Naive thymus-derived CD4-positive, alpha-beta T cell (primary cell): ENCODE measurements around the gene CCDC43. TPM values are rescaled to one million over a fixed set of nuclear protein-coding genes. Genes with fewer than 3 reads are reported as not detected.
A peak's percentile ranks its signal among the peaks of the same experiment; 100 is the strongest.

ENCODE experiments used
- ATAC-seq: fragments of 150-1000 bp; cut with Tn5 transposase; 2 replicates; pipeline ENCODE4 v1.10.0; 2021; ENCODE audit warnings: mild to moderate bottlenecking, moderate library complexity
- CTCF ChIA-PET: fragments of 350-600 bp; sonication (Branson Sonifier 250); formaldehyde crosslinking; loops from one replicate; lab custom pipeline; 2021; ENCODE audit warnings: antibody characterized with exemption; lab: Charles Lee
- POLR2A ChIA-PET: fragments of 350-600 bp; sonication (Branson Sonifier 250); formaldehyde crosslinking; loops from one replicate; lab custom pipeline; 2021; ENCODE audit warnings: antibody characterized with exemption, inconsistent platforms; lab: Charles Lee
- DNase-seq, 9 donors: peaks; one replicate each; pipeline versions ENCODE4 v3.0.0 to v3.0.0-alpha.2; 2020 to 2022; ENCODE audit warnings: mixed read lengths in 1 of 9
- H3K27ac ChIP-seq: one replicate; pipeline ENCODE4 v1.7.0; 2013; ENCODE audit warnings: mild to moderate bottlenecking, low read depth, low read length, moderate library complexity
- H3K27me3 ChIP-seq, 2 donors: one replicate each; pipeline ENCODE4 v1.7.0; 2013; ENCODE audit warnings: low read length in 2 of 2, mild to moderate bottlenecking in 2 of 2, moderate library complexity in 2 of 2; ENCODE audit not compliant: control insufficient read depth in 2 of 2, insufficient read depth in 2 of 2
- H3K36me3 ChIP-seq, 3 experiments: 1 replicate in 2 of 3; 2 replicates in 1 of 3; pipeline ENCODE4 v1.7.0; 2013; ENCODE audit warnings: low read length in 3 of 3, mild to moderate bottlenecking in 3 of 3, moderate library complexity in 1 of 3; ENCODE audit not compliant: insufficient read depth in 3 of 3, control insufficient read depth in 2 of 3
- H3K4me1 ChIP-seq, 2 donors: one replicate each; pipeline ENCODE4 v1.7.0; 2013; ENCODE audit warnings: low read length in 2 of 2, mild to moderate bottlenecking in 2 of 2, moderate library complexity in 1 of 2; ENCODE audit not compliant: control insufficient read depth in 2 of 2, insufficient read depth in 2 of 2
- H3K4me3 ChIP-seq: 2 replicates; pipeline ENCODE4 v1.7.0; 2013; ENCODE audit warnings: mild to moderate bottlenecking, low read length
- H3K9me3 ChIP-seq, 3 experiments: 1 replicate in 2 of 3; 2 replicates in 1 of 3; pipeline ENCODE4 v1.7.0; 2013; ENCODE audit warnings: low read length in 3 of 3; ENCODE audit not compliant: control insufficient read depth in 2 of 3
- H3K27ac Mint-ChIP-seq, 9 donors: one replicate each; pipeline ENCODE4 v1.8.0; 2020 to 2022; ENCODE audit warnings: mixed read lengths in 9 of 9, mild to moderate bottlenecking in 8 of 9, moderate library complexity in 5 of 9, inconsistent platforms in 2 of 9
- H3K27me3 Mint-ChIP-seq, 5 donors: one replicate each; pipeline ENCODE4 v1.8.0; 2021 to 2022; ENCODE audit warnings: mixed read lengths in 5 of 5, mild to moderate bottlenecking in 1 of 5
- H3K36me3 Mint-ChIP-seq, 5 donors: one replicate each; pipeline ENCODE4 v1.8.0; 2020 to 2022; ENCODE audit warnings: mixed read lengths in 5 of 5, mild to moderate bottlenecking in 3 of 5, inconsistent platforms in 1 of 5
- H3K4me1 Mint-ChIP-seq, 7 donors: one replicate each; pipeline ENCODE4 v1.8.0; 2020 to 2022; ENCODE audit warnings: mixed read lengths in 7 of 7, mild to moderate bottlenecking in 3 of 7, inconsistent platforms in 1 of 7
- H3K4me3 Mint-ChIP-seq, 10 donors: one replicate each; pipeline ENCODE4 v1.8.0; 2020 to 2022; ENCODE audit warnings: mild to moderate bottlenecking in 10 of 10, mixed read lengths in 10 of 10, moderate library complexity in 6 of 10, inconsistent platforms in 2 of 10
- H3K9me3 Mint-ChIP-seq, 11 donors: one replicate each; pipeline ENCODE4 v1.8.0; 2020 to 2022; ENCODE audit warnings: mixed read lengths in 11 of 11, mild to moderate bottlenecking in 4 of 11, inconsistent platforms in 1 of 11, moderate library complexity in 1 of 11
- intact Hi-C, 2 donors: fragments of 100-400 bp; cut with micrococcal nuclease; formaldehyde crosslinking; loops; one replicate each; pipeline ENCODE4 v1.15.1; 2023
- polyA plus RNA-seq, 2 donors: library from polyadenylated mRNA; unstranded; fragments of 300-500 nt; fragmentation: Illumina TruSeq; gene quantifications; one replicate each; pipeline ENCODE4 v1.2.3, GENCODE V29; 2021
- total RNA-seq, 6 experiments: library from RNA in 5 of 6; stranded (reverse) in 5 of 6; gene quantifications; 1 replicate in 5 of 6; 2 replicates in 1 of 6; pipeline ENCODE4 v1.2.3 and lab custom pipeline; 2021 to 2026

CCDC43 gene
- total and polyA plus RNA-seq, 7 experiments from 2014 or later: 10.2 to 29.1 (median 17.9) TPM

DNA sequence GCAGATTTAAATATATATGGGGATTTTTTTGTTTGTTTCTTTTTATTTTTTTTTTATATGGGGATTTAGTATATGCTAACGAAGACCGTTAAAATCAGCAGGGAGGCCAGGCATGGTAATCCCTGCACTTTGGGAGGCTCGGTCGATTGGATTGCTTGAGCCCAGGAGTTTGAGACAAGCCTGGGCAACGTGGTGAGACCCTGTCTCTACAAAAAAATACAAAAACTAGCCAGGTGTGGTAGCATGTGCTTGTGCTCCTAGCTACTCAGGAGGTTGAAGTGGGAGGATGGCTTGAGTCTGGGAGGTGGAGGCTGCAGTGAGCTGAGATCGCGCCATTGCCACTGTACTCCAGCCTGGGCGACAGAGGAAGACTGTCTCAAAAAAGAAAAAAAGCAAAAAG lies 55.6 kb downstream of the CCDC43 start:
- peaks cover 5 to 15% (median 11%) of the 10 kb centered on the region in 5 donors for H3K27me3 Mint-ChIP-seq
- no peaks in the 10 kb centered on the region for H3K27me3 ChIP-seq
- H3K9me3 ChIP-seq: no peaks in the 10 kb centered on the region
- H3K9me3 Mint-ChIP-seq: peaks cover 0 to 4% (median 0%) of the 10 kb centered on the region in 11 donors
- no peak overlapping the region for H3K27ac ChIP-seq
- ChIA-PET POLR2A (no interaction called here), CTCF (interaction anchor here (0.6 to 0.7 kb wide), 2 partner anchors 230 to 989 kb away, joined by 3 read pairs; no protein-coding TSS in a partner anchor)
- no peak overlapping the region for H3K4me3 Mint-ChIP-seq
- ATAC-seq: no peak
- no peaks in the 10 kb centered on the region for H3K36me3 Mint-ChIP-seq
- no peaks in the 10 kb centered on the region for H3K4me1 ChIP-seq
- no peaks in the 10 kb centered on the region for H3K4me1 Mint-ChIP-seq
- H3K27ac Mint-ChIP-seq: no peak overlapping the region
- intact Hi-C loops: no loop called here
- no peak for DNase-seq
- no peak overlapping the region for H3K4me3 ChIP-seq
- no peaks in the 10 kb centered on the region for H3K36me3 ChIP-seq

DNA sequence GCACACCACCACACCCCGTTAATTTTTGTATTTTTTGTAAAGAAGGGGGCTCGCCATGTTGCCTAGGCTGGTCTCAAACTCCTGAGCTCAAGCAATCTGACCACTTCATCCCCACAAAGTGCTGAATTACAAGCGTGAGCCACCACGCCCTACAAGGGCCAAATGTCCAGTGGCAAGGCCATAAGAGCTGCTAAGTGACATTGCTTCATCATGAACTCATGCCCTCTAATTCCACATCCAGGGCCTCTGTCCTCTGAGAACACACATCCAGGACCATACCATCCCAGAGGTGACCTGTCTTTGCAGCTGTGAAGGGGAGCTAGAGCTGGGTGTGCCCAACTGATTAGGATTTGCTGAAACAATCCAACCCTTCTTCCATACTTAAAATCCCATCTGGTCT lies 58.9 kb downstream of the CCDC43 start:
- peaks cover 0 to 4% (median 0%) of the 10 kb centered on the region in 5 donors for H3K36me3 Mint-ChIP-seq
- peaks cover 6 to 20% (median 10%) of the 10 kb centered on the region in 5 donors for H3K27me3 Mint-ChIP-seq
- POLR2A ChIA-PET: no interaction called here
- ATAC-seq (no peak), DNase-seq (no peak)
- H3K9me3 Mint-ChIP-seq: peaks cover 0 to 4% (median 0%) of the 10 kb centered on the region in 11 donors
- no peak overlapping the region for H3K27ac Mint-ChIP-seq
- no peak overlapping the region for H3K4me3 Mint-ChIP-seq
- CTCF ChIA-PET: interaction anchor here (0.6 kb wide), 2 partner anchors 9 to 512 kb away, joined by 3 to 5 read pairs; no protein-coding TSS in a partner anchor
- Histone ChIP-seq H3K27ac (no peak overlapping the region), H3K9me3 (no peaks in the 10 kb centered on the region), H3K36me3 (no peaks in the 10 kb centered on the region), H3K4me3 (no peak overlapping the region), H3K4me1 (no peaks in the 10 kb centered on the region), H3K27me3 (no peaks in the 10 kb centered on the region)
- intact Hi-C loops: no loop called here
- peaks cover 0 to 2% (median 0%) of the 10 kb centered on the region in 7 donors for H3K4me1 Mint-ChIP-seq

DNA sequence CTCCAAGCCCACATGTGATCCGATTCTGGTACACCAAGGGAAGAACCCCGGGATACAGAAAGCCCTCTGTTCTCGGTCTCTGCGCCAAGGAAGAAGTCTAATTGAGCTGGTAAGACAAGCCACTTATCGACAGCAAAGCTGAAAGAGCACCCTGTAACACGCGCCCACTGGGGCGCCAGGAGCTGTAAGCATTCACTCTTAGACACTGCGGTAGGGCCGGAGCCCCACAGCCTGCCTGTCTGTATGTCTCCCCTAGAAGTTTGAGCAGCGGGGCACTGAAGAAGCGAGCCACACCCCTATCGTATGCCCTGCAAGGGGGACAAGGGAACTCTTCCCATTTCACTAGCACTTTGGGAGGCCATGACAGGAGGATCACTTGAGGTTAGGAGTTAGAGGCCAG lies 60.3 kb downstream of the CCDC43 start:
- no peaks in the 10 kb centered on the region for H3K9me3 ChIP-seq
- intact Hi-C loops: no loop called here
- Mint-ChIP-seq H3K36me3 (peaks cover 0 to 4% (median 0%) of the 10 kb centered on the region in 5 donors), H3K9me3 (peaks cover 0 to 1% (median 0%) of the 10 kb centered on the region in 11 donors), H3K4me1 (peaks cover 0 to 2% (median 0%) of the 10 kb centered on the region in 7 donors), H3K27ac (no peak overlapping the region), H3K4me3 (no peak overlapping the region), H3K27me3 (peaks cover 2 to 25% (median 10%) of the 10 kb centered on the region in 5 donors)
- ChIA-PET CTCF (no interaction called here), POLR2A (no interaction called here)
- H3K4me1 ChIP-seq: no peaks in the 10 kb centered on the region
- no peak overlapping the region for H3K4me3 ChIP-seq
- H3K36me3 ChIP-seq: no peaks in the 10 kb centered on the region
- no peaks in the 10 kb centered on the region for H3K27me3 ChIP-seq
- no peak overlapping the region for H3K27ac ChIP-seq
- DNase-seq: no peak
- no peak for ATAC-seq

DNA sequence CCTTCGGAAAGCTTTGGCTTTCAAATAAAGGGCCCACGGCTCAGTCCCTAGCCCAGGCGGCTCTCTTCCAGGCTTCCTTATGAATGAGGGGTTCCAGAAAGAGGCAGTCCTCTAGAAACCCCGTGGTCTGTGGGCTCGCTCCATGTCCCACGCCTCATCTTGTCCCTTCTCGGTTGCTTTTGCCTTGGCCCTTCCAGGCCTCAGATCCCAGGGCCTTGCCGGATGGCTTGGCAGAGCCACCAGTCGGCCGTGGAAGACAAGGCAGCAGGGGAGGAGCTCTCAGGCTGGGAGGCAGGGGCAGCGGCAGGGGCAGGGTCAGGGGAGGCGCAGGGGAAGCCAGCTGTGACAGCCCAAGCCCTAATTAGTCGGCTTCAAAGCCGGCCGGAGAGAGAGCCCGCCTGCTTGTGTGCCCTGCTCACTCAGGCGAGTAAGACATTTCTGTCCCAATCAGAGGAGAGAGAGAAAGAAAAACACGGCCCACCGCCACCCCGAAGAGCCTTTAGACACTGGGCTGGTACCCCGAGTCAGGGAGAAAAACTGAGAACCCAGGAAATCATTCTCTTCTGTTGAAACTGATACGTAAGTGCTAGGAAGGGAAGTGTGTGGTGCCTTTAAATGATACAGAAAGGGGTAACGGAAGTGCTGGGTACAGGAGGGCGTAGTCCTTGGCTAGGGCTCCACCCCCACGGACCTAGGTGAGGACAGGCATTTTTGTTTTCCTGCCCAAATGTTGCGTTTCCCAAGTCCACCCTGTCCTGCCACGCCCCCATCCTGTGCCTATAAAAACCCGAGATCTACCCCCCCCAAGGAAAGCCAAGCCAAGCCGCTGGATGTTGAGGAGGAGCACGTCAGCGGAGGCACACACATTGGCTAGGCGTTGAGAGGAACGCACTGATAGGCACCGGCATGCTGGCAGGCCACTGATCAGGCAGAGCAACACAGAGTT lies 61.1 kb downstream of the CCDC43 start:
- H3K27ac ChIP-seq: no peak overlapping the region
- no peak overlapping the region for H3K4me3 ChIP-seq
- intact Hi-C loops: no loop called here
- Mint-ChIP-seq H3K27me3 (peaks cover 2 to 25% (median 9%) of the 10 kb centered on the region in 5 donors), H3K4me1 (peaks cover 0 to 2% (median 0%) of the 10 kb centered on the region in 7 donors), H3K27ac (peak overlapping the region in 4 of 9 donors; percentile 31 to 54 (median 46)), H3K36me3 (peaks cover 0 to 4% (median 0%) of the 10 kb centered on the region in 5 donors), H3K9me3 (peaks cover 0 to 1% (median 0%) of the 10 kb centered on the region in 11 donors), H3K4me3 (peak overlapping the region in 5 of 10 donors; percentile 15 to 55 (median 36))
- ATAC-seq (peak; percentile 67), DNase-seq (peak in 1 of 9 donors; percentile 1)
- H3K4me1 ChIP-seq: no peaks in the 10 kb centered on the region
- no peaks in the 10 kb centered on the region for H3K36me3 ChIP-seq
- H3K27me3 ChIP-seq: no peaks in the 10 kb centered on the region
- CTCF ChIA-PET: no interaction called here
- POLR2A ChIA-PET: no interaction called here
- H3K9me3 ChIP-seq: no peaks in the 10 kb centered on the region

- Mint-ChIP-seq H3K27ac (no peak overlapping the region), H3K9me3 (peaks cover 0 to 1% (median 0%) of the 10 kb centered on the region in 11 donors), H3K4me3 (no peak overlapping the region), H3K27me3 (peaks cover 2 to 25% (median 8%) of the 10 kb centered on the region in 5 donors), H3K36me3 (peaks cover 0 to 4% (median 0%) of the 10 kb centered on the region in 5 donors), H3K4me1 (peaks cover 0 to 2% (median 0%) of the 10 kb centered on the region in 7 donors)
- ChIA-PET CTCF (no interaction called here), POLR2A (no interaction called here)
- H3K9me3 ChIP-seq: no peaks in the 10 kb centered on the region
- H3K4me1 ChIP-seq: no peaks in the 10 kb centered on the region
- intact Hi-C loops: no loop called here
- DNase-seq (no peak), ATAC-seq (no peak)
- H3K4me3 ChIP-seq: no peak overlapping the region
- H3K27me3 ChIP-seq: no peaks in the 10 kb centered on the region
- H3K27ac ChIP-seq: no peak overlapping the region
- H3K36me3 ChIP-seq: no peaks in the 10 kb centered on the region
These were observed 61.9 kb downstream of the CCDC43 start for GRCh38 chr17:44627513-44628242.
